ENCODE measurements around the gene LARP6.

DNA sequence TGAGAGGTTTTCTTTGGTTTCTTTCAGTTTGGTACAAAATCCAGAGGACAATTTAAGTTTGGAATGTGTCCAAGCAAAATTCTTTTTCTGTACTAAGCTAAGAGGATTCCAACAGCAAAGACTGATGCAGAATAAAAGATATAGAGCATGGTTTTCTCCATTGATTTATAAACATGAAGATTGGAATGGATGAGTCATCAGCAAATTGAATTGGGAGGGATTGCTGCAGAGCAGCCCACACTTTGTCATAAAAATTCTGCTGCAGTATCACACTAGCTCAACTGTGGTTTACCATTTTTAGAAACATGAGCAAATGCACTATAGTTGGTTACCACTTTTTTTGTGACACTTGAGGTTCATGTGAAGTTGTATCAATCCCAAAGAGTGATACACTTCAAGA, 16.1 kb upstream of the LARP6 start:
- TF ChIP-seq POLR2A (IDR thresholded peaks at IDR 0.05; ENCODE audit: low read length) (no peak), GATA1 (IDR thresholded peaks at IDR 0.05; ENCODE audit: low read depth, low read length) (no peak)
